IPS-15b (cell line): ENCODE measurements around the gene TTC5.
A peak's percentile ranks its signal among the peaks of the same experiment; 100 is the strongest.

Source experiments
- H3K27me3 ChIP-seq: one replicate; pipeline ENCODE4 v1.6.1; 2013; ENCODE audit warnings: low read length; ENCODE audit not compliant: control insufficient read depth, insufficient read depth
- H3K36me3 ChIP-seq: one replicate; pipeline ENCODE4 v1.6.1; 2013; ENCODE audit warnings: low read length; ENCODE audit not compliant: control insufficient read depth, insufficient read depth
- H3K4me1 ChIP-seq: one replicate; pipeline ENCODE4 v1.6.1; 2013; ENCODE audit warnings: mild to moderate bottlenecking, low read length; ENCODE audit not compliant: control insufficient read depth, insufficient read depth
- H3K4me3 ChIP-seq: one replicate; pipeline ENCODE4 v1.5.1; 2013; ENCODE audit warnings: low read depth, low read length
- H3K9ac ChIP-seq: one replicate; pipeline ENCODE4 v1.6.1; 2013; ENCODE audit warnings: low read depth, mild to moderate bottlenecking, low read length
- H3K9me3 ChIP-seq: one replicate; pipeline ENCODE4 v1.6.1; 2013; ENCODE audit warnings: mild to moderate bottlenecking, low read length; ENCODE audit not compliant: control insufficient read depth, insufficient read depth

The TTC5 gene

GRCh38 chr14:20332788-20333493, 27.2 kb upstream of the TTC5 start, which contains the start of gene CCNB1IP1:
TSS of gene CCNB1IP1 (minus strand) at chr14:20333279. CDS start at chr14:20316523, 16,756 bp downstream.
- H3K36me3 ChIP-seq = peaks cover 4% of the 10 kb centered on the region
- peak within 1 kb of the TSS; percentile 94 for H3K9ac ChIP-seq
- peak within 1 kb of the TSS; percentile 86 for H3K4me3 ChIP-seq
- H3K27me3 ChIP-seq = no peaks in the 10 kb centered on the region
- peaks cover 5% of the 10 kb centered on the region for H3K4me1 ChIP-seq
- no peaks in the 10 kb centered on the region for H3K9me3 ChIP-seq

GRCh38 chr14:20332431-20332787, 26.7 kb upstream of the TTC5 start:
- Histone ChIP-seq H3K4me3 (peak overlapping the region; percentile 86), H3K9me3 (no peaks in the 10 kb centered on the region), H3K36me3 (peaks cover 4% of the 10 kb centered on the region), H3K4me1 (peaks cover 5% of the 10 kb centered on the region), H3K27me3 (no peaks in the 10 kb centered on the region), H3K9ac (peak overlapping the region; percentile 94)

GRCh38 chr14:20331053-20331613, 25.4 kb upstream of the TTC5 start:
- Histone ChIP-seq H3K27me3 (no peaks in the 10 kb centered on the region), H3K4me1 (peaks cover 5% of the 10 kb centered on the region), H3K36me3 (peaks cover 9% of the 10 kb centered on the region), H3K9ac (peak overlapping the region; percentile 16), H3K9me3 (no peaks in the 10 kb centered on the region), H3K4me3 (peak overlapping the region; percentile 45)

GRCh38 chr14:20329355-20329754, 23.6 kb upstream of the TTC5 start:
- Histone ChIP-seq H3K9ac (no peak overlapping the region), H3K4me1 (peaks cover 5% of the 10 kb centered on the region), H3K9me3 (no peaks in the 10 kb centered on the region), H3K36me3 (peaks cover 16% of the 10 kb centered on the region), H3K27me3 (no peaks in the 10 kb centered on the region), H3K4me3 (no peak overlapping the region)

- Histone ChIP-seq H3K9ac (no peak overlapping the region), H3K27me3 (no peaks in the 10 kb centered on the region), H3K4me1 (peaks cover 5% of the 10 kb centered on the region), H3K36me3 (peaks cover 16% of the 10 kb centered on the region), H3K4me3 (no peak overlapping the region), H3K9me3 (no peaks in the 10 kb centered on the region)
These were observed 23.0 kb upstream of the TTC5 start for GRCh38 chr14:20328705-20329104.

- Histone ChIP-seq H3K36me3 (peaks cover 16% of the 10 kb centered on the region), H3K9me3 (no peaks in the 10 kb centered on the region), H3K4me3 (no peak overlapping the region), H3K27me3 (no peaks in the 10 kb centered on the region), H3K4me1 (peaks cover 5% of the 10 kb centered on the region), H3K9ac (no peak overlapping the region)
These were observed 21.5 kb upstream of the TTC5 start for GRCh38 chr14:20327005-20327869.

- Histone ChIP-seq H3K4me3 (no peak overlapping the region), H3K4me1 (no peaks in the 10 kb centered on the region), H3K9me3 (no peaks in the 10 kb centered on the region), H3K9ac (no peak overlapping the region), H3K27me3 (no peaks in the 10 kb centered on the region), H3K36me3 (peaks cover 36% of the 10 kb centered on the region)
These were observed 12.0 kb upstream of the TTC5 start for GRCh38 chr14:20317720-20318119.

- H3K4me1 ChIP-seq = no peaks in the 10 kb centered on the region
- no peak overlapping the region for H3K9ac ChIP-seq
- no peaks in the 10 kb centered on the region for H3K9me3 ChIP-seq
- no peaks in the 10 kb centered on the region for H3K27me3 ChIP-seq
- no peak overlapping the region for H3K4me3 ChIP-seq
- peaks cover 40% of the 10 kb centered on the region for H3K36me3 ChIP-seq
These were observed 8.3 kb upstream of the TTC5 start for GRCh38 chr14:20314026-20314425.

GRCh38 chr14:20306079-20306423, 300 bp upstream of the TTC5 start:
- Histone ChIP-seq H3K27me3 (no peaks in the 10 kb centered on the region), H3K9me3 (no peaks in the 10 kb centered on the region), H3K9ac (no peak overlapping the region), H3K4me3 (peak overlapping the region; percentile 94), H3K36me3 (no peaks in the 10 kb centered on the region), H3K4me1 (no peaks in the 10 kb centered on the region)

GRCh38 chr14:20302042-20302755, 3.6 kb downstream of the TTC5 start:
- Histone ChIP-seq H3K9me3 (no peaks in the 10 kb centered on the region), H3K36me3 (peaks cover 9% of the 10 kb centered on the region), H3K4me3 (no peak overlapping the region), H3K9ac (no peak overlapping the region), H3K27me3 (no peaks in the 10 kb centered on the region), H3K4me1 (no peaks in the 10 kb centered on the region)

- H3K9ac ChIP-seq = no peak overlapping the region
- no peaks in the 10 kb centered on the region for H3K27me3 ChIP-seq
- H3K36me3 ChIP-seq = peaks cover 7% of the 10 kb centered on the region
- no peak overlapping the region for H3K4me3 ChIP-seq
- H3K4me1 ChIP-seq = no peaks in the 10 kb centered on the region
- H3K9me3 ChIP-seq = no peaks in the 10 kb centered on the region
These were observed 10.7 kb downstream of the TTC5 start for GRCh38 chr14:20295067-20295466.
